GM12878 (cell line): ENCODE measurements around the gene EXOC4. TPM values are rescaled to one million over a fixed set of nuclear protein-coding genes. Genes with fewer than 3 reads are reported as not detected.

Experiments
- ATAC-seq: fragments of 200-7000 bp; cut with Tn5 transposase; 3 replicates; pipeline ENCODE4 v1.9.1; 2020; ENCODE audit warnings: mild to moderate bottlenecking, moderate library complexity
- BruUV-seq: library from RNA; stranded (reverse); fragments of 400-500 nt; replicated peaks from 2 replicates; lab custom pipeline; 2021; lab: Mats Ljungman, UMichigan
- CTCF ChIA-PET: fragments of 300-600 bp; sonication (Branson Sonifier 250); formaldehyde crosslinking; extraction: SDS; loops from one replicate; lab custom pipeline; 2021; ENCODE audit warnings: inconsistent platforms; lab: Yijun Ruan, JAX
- POLR2A ChIA-PET: fragments of 350-600 bp; formaldehyde crosslinking; extraction: SDS; loops from one replicate; lab custom pipeline; 2021; ENCODE audit warnings: inconsistent platforms; lab: Charles Lee
- RAD21 ChIA-PET: fragments of 300-600 bp; sonication (Branson Sonifier 250); formaldehyde crosslinking; loops from one replicate; lab custom pipeline; 2023; ENCODE audit warnings: antibody characterized with exemption; ENCODE audit not compliant: unreplicated experiment; lab: Charles Lee
- SMC1A ChIA-PET: fragments of 300-600 bp; sonication (Branson Sonifier 250); formaldehyde crosslinking; loops from one replicate; lab custom pipeline; 2023; ENCODE audit not compliant: unreplicated experiment, uncharacterized antibody; lab: Charles Lee
- DNase-seq: peaks from one replicate; pipeline ENCODE4 v3.0.0-alpha.2; 2011; ENCODE audit warnings: low read depth, low spot score
- FAIRE-seq: peaks from 3 replicates; lab custom pipeline; 2011; peaks lifted over from hg19 to GRCh38; lab: Jason Lieb, UNC
- H2AFZ ChIP-seq: 2 replicates; pipeline ENCODE4 v1.6.0; 2011; ENCODE audit warnings: low read depth, low read length, control low read depth; ENCODE audit not compliant: control insufficient read depth
- H3K27ac ChIP-seq: 2 replicates; pipeline ENCODE4 v1.5.1; 2011; ENCODE audit warnings: control low read depth; ENCODE audit not compliant: control insufficient read depth, insufficient read depth
- H3K27me3 ChIP-seq, 2 experiments: replicated peaks in 1 of 2; 2 replicates each; pipeline versions ENCODE4 v1.6.0 to v1.6.1; 2011; ENCODE audit warnings: low read length in 1 of 2; ENCODE audit not compliant: control insufficient read depth in 2 of 2, insufficient read depth in 2 of 2
- H3K36me3 ChIP-seq, 2 experiments: 2 replicates each; pipeline ENCODE4 v1.5.1; 2011; ENCODE audit warnings: low read length in 1 of 2; ENCODE audit not compliant: control insufficient read depth in 2 of 2, insufficient read depth in 2 of 2
- H3K4me1 ChIP-seq: 2 replicates; pipeline ENCODE4 v1.6.1; 2011; ENCODE audit warnings: mild to moderate bottlenecking, low read length, moderate library complexity, mixed read lengths; ENCODE audit not compliant: control insufficient read depth, insufficient read depth
- H3K4me2 ChIP-seq: 2 replicates; pipeline ENCODE4 v1.6.0; 2011; ENCODE audit warnings: control low read depth; ENCODE audit not compliant: control insufficient read depth, insufficient read depth
- H3K4me3 ChIP-seq: fragments of 200-600 bp; sonication (generic); 2 replicates; pipeline ENCODE4 v1.5.1; 2016
- H3K79me2 ChIP-seq: 2 replicates; pipeline ENCODE4 v1.6.0; 2011; ENCODE audit warnings: low read length; ENCODE audit not compliant: control insufficient read depth, insufficient read depth
- H3K9ac ChIP-seq: 2 replicates; pipeline ENCODE4 v1.8.0; 2011; ENCODE audit warnings: low read length, control low read depth, mixed read lengths; ENCODE audit not compliant: control insufficient read depth, insufficient read depth
- H3K9me3 ChIP-seq: replicated peaks from 3 replicates; pipeline ENCODE4 v1.5.1; 2011; ENCODE audit warnings: mild to moderate bottlenecking, low read length; ENCODE audit not compliant: control insufficient read depth, insufficient read depth
- H4K20me1 ChIP-seq: 2 replicates; pipeline ENCODE4 v1.6.0; 2011; ENCODE audit not compliant: control insufficient read depth, insufficient read depth
- BACH1 ChIP-seq: fragments of 450-650 bp; IDR thresholded peaks from 2 replicates; pipeline ENCODE4 v1.6.1; 2017; ENCODE audit warnings: mild to moderate bottlenecking, borderline replicate concordance
- BCL11A ChIP-seq: IDR thresholded peaks from 2 replicates; pipeline ENCODE4 v1.6.1; 2011; ENCODE audit warnings: low read depth, low read length
- E2F8 ChIP-seq: fragments of 450-650 bp; IDR thresholded peaks from 2 replicates; pipeline ENCODE4 v1.6.1; 2018; ENCODE audit warnings: mild to moderate bottlenecking, low read depth, moderate library complexity; ENCODE audit not compliant: partially characterized antibody
- E4F1 ChIP-seq: fragments of 450-650 bp; IDR thresholded peaks from 2 replicates; pipeline ENCODE4 v1.6.1; 2018; ENCODE audit warnings: borderline replicate concordance, mild to moderate bottlenecking; ENCODE audit not compliant: partially characterized antibody
- FOXK2 ChIP-seq: fragments of 450-650 bp; IDR thresholded peaks from 2 replicates; pipeline ENCODE4 v1.6.1; 2017; ENCODE audit warnings: mild to moderate bottlenecking, moderate library complexity
- GABPA ChIP-seq: IDR thresholded peaks from 2 replicates; pipeline ENCODE4 v1.6.1; 2014; ENCODE audit warnings: antibody characterized with exemption, low read depth, mild to moderate bottlenecking, inconsistent platforms
- IKZF2 ChIP-seq, 2 experiments: fragments of 450-650 bp; IDR thresholded peaks; 2 replicates each; pipeline ENCODE4 v1.6.1; 2017; ENCODE audit warnings: mild to moderate bottlenecking in 2 of 2, moderate library complexity in 2 of 2
- JUND ChIP-seq: IDR thresholded peaks from 2 replicates; pipeline ENCODE4 v1.6.1; 2012; ENCODE audit warnings: low read depth, mild to moderate bottlenecking, low read length, improper control_type of control experiment, moderate library complexity
- KAT2A ChIP-seq: conservative IDR thresholded peaks from 2 replicates; pipeline ENCODE4 v1.6.1; 2011; ENCODE audit warnings: low read depth, low read length; ENCODE audit not compliant: control insufficient read depth
- KLF5 ChIP-seq: fragments of 450-650 bp; IDR thresholded peaks from 2 replicates; pipeline ENCODE4 v1.6.1; 2014; ENCODE audit warnings: mild to moderate bottlenecking; ENCODE audit not compliant: partially characterized antibody
- MXI1 ChIP-seq: fragments of 150-350 bp; IDR thresholded peaks from 2 replicates; pipeline ENCODE4 v1.6.1; 2011; ENCODE audit warnings: low read depth, mild to moderate bottlenecking, inconsistent platforms, low read length, improper control_type of control experiment
- NFYB ChIP-seq: IDR thresholded peaks from 2 replicates; pipeline ENCODE4 v1.6.1; 2011; ENCODE audit warnings: low read depth, mild to moderate bottlenecking, low read length, improper control_type of control experiment, moderate library complexity; ENCODE audit not compliant: insufficient read depth
- NR2F1 ChIP-seq: fragments of 450-650 bp; conservative IDR thresholded peaks from 2 replicates; pipeline ENCODE4 v1.6.1; 2017; ENCODE audit warnings: mild to moderate bottlenecking
- RAD51 ChIP-seq: fragments of 450-650 bp; IDR thresholded peaks from 2 replicates; pipeline ENCODE4 v1.6.1; 2016; ENCODE audit warnings: moderate library complexity, mild to moderate bottlenecking, inconsistent platforms
- RELA ChIP-seq: fragments of 450-650 bp; IDR thresholded peaks from 2 replicates; pipeline ENCODE4 v1.8.0; 2014; ENCODE audit warnings: borderline replicate concordance; ENCODE audit not compliant: partially characterized antibody
- RUNX3 ChIP-seq: IDR thresholded peaks from 2 replicates; pipeline ENCODE4 v1.6.1; 2012; ENCODE audit warnings: low read length, inconsistent platforms
- SKIL ChIP-seq: fragments of 450-650 bp; IDR thresholded peaks from 2 replicates; pipeline ENCODE4 v1.6.1; 2017; ENCODE audit warnings: mild to moderate bottlenecking, low read depth, inconsistent platforms; ENCODE audit not compliant: poor library complexity, severe bottlenecking
- SMARCA5 ChIP-seq: fragments of 450-650 bp; IDR thresholded peaks from 2 replicates; pipeline ENCODE4 v1.6.1; 2017; ENCODE audit warnings: mild to moderate bottlenecking
- SMC3 ChIP-seq: IDR thresholded peaks from 2 replicates; pipeline ENCODE4 v1.6.1; 2011; ENCODE audit warnings: low read length, improper control_type of control experiment, borderline replicate concordance
- WGBS: methylation state at CpG from one replicate; pipeline ENCODE4 v1.1.6; 2016; ENCODE audit warnings: low lambda C conversion rate; ENCODE audit not compliant: insufficient replicate concordance, insufficient coverage; ENCODE audit errors: missing lambda C conversion rate; 5-methylcytosine and 5-hydroxymethylcytosine counted together
- in situ Hi-C: fragments of 300-500 bp; cut with MboI; formaldehyde crosslinking; loops from 9 replicates; pipeline ENCODE4 v1.14.3; 2018; ENCODE audit warnings: mixed read lengths
- intact Hi-C: fragments of 100-400 bp; cut with micrococcal nuclease; formaldehyde crosslinking; loops from one replicate; pipeline ENCODE4 v1.14.2; 2022; ENCODE audit not compliant: unreplicated experiment
- polyA plus RNA-seq, 11 experiments: library from polyadenylated mRNA; depleted of rRNA in 4 of 11; unstranded in 6 of 11; stranded (reverse) in 5 of 11; fragments of >200 nt; fragmentation: Nextera tagmentation in 4 of 11; fragmentation: Illumina TruSeq in 1 of 11; extraction: Ambion mirVana in 4 of 11; extraction: Trizol in 1 of 11; gene quantifications; 1 replicate in 1 of 11; 2 replicates in 10 of 11; pipeline versions ENCODE4 v1.2.1 to v1.2.3, GENCODE V29; 2011 to 2016; ENCODE audit warnings: inconsistent platforms in 2 of 11, missing spikeins in 2 of 11, low read depth in 1 of 11
- total RNA-seq, 4 experiments: library from RNA; depleted of rRNA in 3 of 4; stranded (reverse); fragments of >200 nt in 3 of 4; fragmentation: Illumina TruSeq in 1 of 4; extraction: Trizol in 1 of 4; gene quantifications; 2 replicates each; pipeline versions ENCODE4 v1.2.1 to v1.2.3, GENCODE V29; 2013 to 2021

Gene EXOC4
- total and polyA plus RNA-seq, 10 of the 15 experiments (the other 5 are each of a cell fraction or from before 2014, with no cell fraction given) = 13.2 to 44.5 (median 29.6) TPM

GRCh38 chr7:133934977-133935330 lies 682.1 kb downstream of the EXOC4 start (continued):
- TF ChIP-seq E2F8 (no peak), BACH1 (no peak)

- SMC1A ChIA-PET = no interaction called here
- CTCF ChIA-PET = no interaction called here
- TF ChIP-seq KLF5 = no peak
- TF ChIP-seq MXI1 = no peak
- TF ChIP-seq BCL11A = no peak
- no peak for TF ChIP-seq KAT2A
- no peak for TF ChIP-seq FOXK2
- TF ChIP-seq NFYB = no peak
- TF ChIP-seq SMARCA5 = no peak
- no peak for TF ChIP-seq RAD51
- no peak for TF ChIP-seq IKZF2 (IDR thresholded peaks at IDR 0.05)
- TF ChIP-seq NR2F1 = no peak
- no peak for TF ChIP-seq GABPA
- no peak for TF ChIP-seq RUNX3
- TF ChIP-seq JUND = no peak
- no peak for TF ChIP-seq RELA
- no peak for TF ChIP-seq E4F1
- no peak for TF ChIP-seq SKIL
- no peak for TF ChIP-seq SMC3
Observed at GRCh38 chr7:133936074-133936473, 683.2 kb downstream of the EXOC4 start.

More at GRCh38 chr7:133936074-133936473, 683.2 kb downstream of the EXOC4 start:
- H3K36me3 ChIP-seq = no peaks in the 10 kb centered on the region
- BruUV-seq = no TSS peak
- H3K4me3 ChIP-seq = no peak overlapping the region
- no peak for DNase-seq
- no peaks in the 10 kb centered on the region for H4K20me1 ChIP-seq
- H3K4me2 ChIP-seq = no peak overlapping the region
- H3K27ac ChIP-seq = no peak overlapping the region
- no peak overlapping the region for H2AFZ ChIP-seq
- H3K79me2 ChIP-seq = no peaks in the 10 kb centered on the region
- 87% methylated on average over 7 of the region's 7 CpGs for WGBS
- no peaks in the 10 kb centered on the region for H3K27me3 ChIP-seq
- no peak overlapping the region for H3K9ac ChIP-seq
- in situ Hi-C loops (no loop called here), intact Hi-C loops (no loop called here)
- H3K4me1 ChIP-seq = no peaks in the 10 kb centered on the region
- H3K9me3 ChIP-seq = no peaks in the 10 kb centered on the region
- no peak for ATAC-seq
- ChIA-PET POLR2A (no interaction called here), RAD21 (no interaction called here)
- no peak for FAIRE-seq
